ENCODE results near the gene ZNF790. TPM values are rescaled to one million over a fixed set of nuclear protein-coding genes. Genes with fewer than 3 reads are reported as not detected.

The ZNF790 gene
- total and polyA plus RNA-seq, 2 of the 4 experiments (the other 2 are of a cell fraction): 0.97 to 4.3 TPM

DNA sequence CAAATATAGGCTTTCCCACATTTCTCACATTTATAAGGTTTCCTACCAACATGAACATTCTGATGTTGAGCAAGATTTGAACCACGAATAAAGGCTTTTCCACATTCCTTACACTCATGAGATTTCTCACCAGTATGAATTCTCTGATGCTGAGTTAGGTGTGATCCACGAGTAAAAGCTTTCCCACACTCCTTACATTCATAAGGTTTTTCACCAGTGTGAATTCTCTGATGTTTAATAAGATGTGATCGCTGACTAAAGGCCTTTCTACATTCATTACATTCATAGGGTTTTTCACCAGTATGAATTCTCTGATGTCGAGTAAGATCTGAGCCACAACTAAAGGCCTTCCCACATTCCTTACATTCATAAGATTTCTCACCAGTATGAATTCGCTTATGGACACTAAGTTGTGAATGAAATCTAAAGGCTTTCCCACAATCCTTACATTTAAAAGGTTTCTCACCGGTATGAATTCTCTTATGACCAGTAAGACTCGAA lies 19.0 kb downstream of the ZNF790 start:
- intact Hi-C loops (cut with micrococcal nuclease): no loop called here

More for the DNA sequence above, 19.0 kb downstream of the ZNF790 start:
- dilution Hi-C loops (cut with HindIII; ENCODE audit: low sequenced_read_pairs, unreplicated experiment): no loop called here
- Histone ChIP-seq H3K18ac (ENCODE audit: low read depth, low read length) (no peak overlapping the region), H3K4me3 (ENCODE audit: insufficient read depth, low read depth, low read length) (no peak overlapping the region), H3K4me1 (ENCODE audit: control insufficient read depth, insufficient read depth, low read length) (no peaks in the 10 kb centered on the region), H3K27me3 (ENCODE audit: control insufficient read depth, insufficient read depth, low read length) (no peaks in the 10 kb centered on the region), H3K23ac (ENCODE audit: low read depth, low read length) (no peak overlapping the region), H3K56ac (ENCODE audit: extremely low read depth, insufficient read depth, low read length) (no peak overlapping the region), H2AK5ac (ENCODE audit: low read depth, low read length) (no peak overlapping the region), H3K4ac (ENCODE audit: low read depth, low read length) (no peak overlapping the region), H4K20me1 (ENCODE audit: insufficient read depth, low read length) (no peaks in the 10 kb centered on the region), H3K9ac (ENCODE audit: low read depth, low read length) (no peak overlapping the region), H4K5ac (ENCODE audit: low read depth, low read length) (no peak overlapping the region), H2AFZ (replicated peaks; ENCODE audit: low read length, poor library complexity) (no peak overlapping the region), H3K4me2 (ENCODE audit: low read depth, low read length) (no peak overlapping the region), H2AK9ac (replicated peaks; ENCODE audit: low read depth, low read length, poor library complexity) (no peak overlapping the region), H2BK5ac (ENCODE audit: low read depth, low read length, poor library complexity, severe bottlenecking) (no peak overlapping the region), H3K79me1 (ENCODE audit: low read depth in 1 of 2, low read length in 2 of 2) (peaks cover 0 to 4% of the 10 kb centered on the region in 2 experiments; a peak in 1 of 4 replicates), H2BK120ac (ENCODE audit: low read depth, low read length) (no peak overlapping the region), H3K36me3 (ENCODE audit: control insufficient read depth, insufficient read depth, low read length) (peaks cover 49% of the 10 kb centered on the region), H4K91ac (ENCODE audit: insufficient read depth, low read depth, low read length) (no peak overlapping the region), H3K9me1 (ENCODE audit: insufficient read depth, low read length) (no peaks in the 10 kb centered on the region), H2BK20ac (ENCODE audit: low read depth, low read length) (no peak overlapping the region), H3K27ac (ENCODE audit: insufficient read depth, low read length) (no peak overlapping the region), H3K9me3 (ENCODE audit: control insufficient read depth, insufficient read depth, low read length) (peaks cover 82% of the 10 kb centered on the region), H3K14ac (replicated peaks; ENCODE audit: low read depth, low read length) (no peak overlapping the region), H4K8ac (ENCODE audit: low read depth in 2 of 2, low read length in 2 of 2) (no peak overlapping the region), H2BK15ac (ENCODE audit: low read depth, low read length) (no peak overlapping the region)
- BruUV-seq (replicated peaks): no TSS peak
- in situ Hi-C loops (cut with MboI; ENCODE audit: low sequenced_read_pairs): no loop called here
- no CpG with 5 or more reads among the region's 7 CpGs for WGBS, 2 experiments (ENCODE audit: extremely low coverage in 2 of 2, insufficient read length in 1 of 2)
- TF ChIP-seq CHD1 (IDR thresholded peaks at IDR 0.05; ENCODE audit: low read depth, low read length) (no peak), SMC3 (IDR thresholded peaks at IDR 0.05; ENCODE audit: low read depth, low read length) (no peak), RAD21 (IDR thresholded peaks at IDR 0.05; ENCODE audit: low read length) (no peak), CEBPB (IDR thresholded peaks at IDR 0.05; ENCODE audit: low read depth, low read length) (no peak)
- POLR2A ChIA-PET (ENCODE audit: unreplicated experiment): no interaction called here
- CTCF ChIA-PET: no interaction called here
- ATAC-seq (ENCODE audit: low read depth) (no peak), DNase-seq (no peak)
